K562 (cell line): ENCODE results near the gene RITA1. TPM values are rescaled to one million over a fixed set of nuclear protein-coding genes. Genes with fewer than 3 reads are reported as not detected.
A peak's percentile ranks its signal among the peaks of the same experiment; 100 is the strongest.

ENCODE experiments used
- CC2D1A ChIP-seq: fragments of 450-650 bp; IDR thresholded peaks from 2 replicates; pipeline ENCODE4 v1.6.1; 2017; ENCODE audit warnings: mild to moderate bottlenecking
- CREB1 ChIP-seq, 2 experiments: sonication (generic) in 1 of 2; formaldehyde crosslinking in 1 of 2; IDR thresholded peaks; 2 replicates each; pipeline versions ENCODE4 v1.6.1 to v1.8.0; 2012 to 2022; ENCODE audit warnings: inconsistent platforms in 1 of 2, mild to moderate bottlenecking in 1 of 2, missing genetic modification reagents in 1 of 2, moderate library complexity in 1 of 2
- CSDE1 ChIP-seq, 2 experiments: fragments of 450-650 bp; IDR thresholded peaks; 2 replicates each; pipeline ENCODE4 v1.6.1; 2016; ENCODE audit warnings: mild to moderate bottlenecking in 1 of 2
- FOXA3 ChIP-seq, 2 experiments: fragments of 450-650 bp in 1 of 2; sonication (generic) in 1 of 2; formaldehyde crosslinking; IDR thresholded peaks in 1 of 2; conservative IDR thresholded peaks in 1 of 2; 2 replicates each; pipeline versions ENCODE4 v1.4.0 to v1.8.0; 2020 to 2022; ENCODE audit warnings: mild to moderate bottlenecking in 2 of 2, missing genetic modification reagents in 1 of 2
- HDAC2 ChIP-seq: fragments of 450-650 bp; IDR thresholded peaks from 2 replicates; pipeline ENCODE4 v1.6.1; 2016; ENCODE audit warnings: mild to moderate bottlenecking
- KAT2B ChIP-seq: IDR thresholded peaks from one replicate; pipeline ENCODE4 v1.6.1; 2012; ENCODE audit warnings: low read depth, mild to moderate bottlenecking, control low read depth, inconsistent platforms, low read length, moderate library complexity
- MAZ ChIP-seq, 2 experiments: fragments of 450-650 bp in 1 of 2; sonication (generic) in 1 of 2; formaldehyde crosslinking; IDR thresholded peaks in 1 of 2; conservative IDR thresholded peaks in 1 of 2; 2 replicates each; pipeline versions ENCODE4 v1.4.0 to v1.5.0; 2020; ENCODE audit warnings: mild to moderate bottlenecking in 1 of 2, missing genetic modification reagents in 1 of 2
- MCM2 ChIP-seq: fragments of 450-650 bp; IDR thresholded peaks from 2 replicates; pipeline ENCODE4 v1.6.1; 2017; ENCODE audit warnings: low read depth, mild to moderate bottlenecking
- POLR2AphosphoS2 ChIP-seq: IDR thresholded peaks from 2 replicates; pipeline ENCODE4 v1.6.1; 2012; ENCODE audit warnings: low read length, improper control_type of control experiment
- RBM25 ChIP-seq: fragments of 200-400 bp; formaldehyde crosslinking; IDR thresholded peaks from 2 replicates; pipeline ENCODE4 v1.6.1; 2018; ENCODE audit warnings: low read length, low read depth, moderate library complexity; ENCODE audit not compliant: severe bottlenecking
- RFX7 ChIP-seq: fragments of 250-450 bp; sonication (Bioruptor Pico); IDR thresholded peaks from 2 replicates; pipeline ENCODE4 v1.5.1; 2021; ENCODE audit warnings: mild to moderate bottlenecking
- SMAD3 ChIP-seq: fragments of 450-650 bp; formaldehyde crosslinking; conservative IDR thresholded peaks from 2 replicates; pipeline ENCODE4 v1.4.0; 2020; ENCODE audit warnings: mild to moderate bottlenecking
- SMARCE1 ChIP-seq: fragments of 450-650 bp; IDR thresholded peaks from 2 replicates; pipeline ENCODE4 v1.7.1; 2016; ENCODE audit warnings: mild to moderate bottlenecking
- SREBF2 ChIP-seq: sonication (generic); formaldehyde crosslinking; IDR thresholded peaks from 2 replicates; pipeline ENCODE4 v1.4.0; 2020; ENCODE audit warnings: mild to moderate bottlenecking, missing genetic modification reagents
- TBP ChIP-seq: optimal IDR thresholded peaks from 2 replicates; pipeline ENCODE3; 2011; ENCODE audit warnings: low read depth, low read length, improper control_type of control experiment
- TEAD1 ChIP-seq, 2 experiments: fragments of 450-650 bp in 1 of 2; sonication (generic) in 1 of 2; formaldehyde crosslinking; IDR thresholded peaks; 2 replicates each; pipeline versions ENCODE4 v1.4.0 to v1.8.0; 2020 to 2022; ENCODE audit warnings: mild to moderate bottlenecking in 2 of 2, missing genetic modification reagents in 1 of 2
- ZKSCAN1 ChIP-seq: fragments of 150-350 bp; IDR thresholded peaks from 2 replicates; pipeline ENCODE4 v1.6.1; 2016; ENCODE audit warnings: low read depth, low read length
- ZNF174 ChIP-seq: fragments of 250-450 bp; sonication (Bioruptor Pico); IDR thresholded peaks from 2 replicates; pipeline ENCODE4 v1.4.0; 2020; ENCODE audit warnings: mild to moderate bottlenecking
- ZNF316 ChIP-seq: fragments of 450-650 bp; IDR thresholded peaks from 2 replicates; pipeline ENCODE4 v1.6.1; 2016
- ZNF431 ChIP-seq: sonication (generic); formaldehyde crosslinking; IDR thresholded peaks from 2 replicates; pipeline ENCODE4 v1.8.0; 2022; ENCODE audit warnings: mild to moderate bottlenecking, missing genetic modification reagents
- ZNF586 ChIP-seq: fragments of 450-650 bp; formaldehyde crosslinking; conservative IDR thresholded peaks from 2 replicates; pipeline ENCODE4 v1.4.0; 2020; ENCODE audit warnings: mild to moderate bottlenecking, moderate library complexity
- ZNF79 ChIP-seq: fragments of 250-450 bp; sonication (Bioruptor Pico); IDR thresholded peaks from 2 replicates; pipeline ENCODE4 v1.4.0; 2020; ENCODE audit warnings: low read depth, mild to moderate bottlenecking, moderate library complexity
- polyA plus RNA-seq, 8 experiments: library from polyadenylated mRNA; depleted of rRNA in 4 of 8; stranded (reverse) in 5 of 8; unstranded in 3 of 8; fragments of >200 nt; fragmentation: Nextera tagmentation in 2 of 8; fragmentation: Illumina TruSeq in 1 of 8; extraction: Ambion mirVana in 2 of 8; extraction: Trizol in 1 of 8; gene quantifications; 2 replicates each; pipeline versions ENCODE4 v1.2.1 to v1.2.3, GENCODE V29; 2011 to 2014; ENCODE audit warnings: inconsistent platforms in 1 of 8, missing spikeins in 1 of 8
- total RNA-seq, 7 experiments: library from RNA; depleted of rRNA in 6 of 7; stranded (reverse); fragments of >200 nt in 6 of 7; fragmentation: Illumina TruSeq in 2 of 7; extraction: Trizol in 2 of 7; gene quantifications; 2 replicates each; pipeline versions ENCODE4 v1.2.1 to v1.2.3, GENCODE V29; 2011 to 2021; ENCODE audit warnings: low replicate concordance in 1 of 7
- TF ChIP-seq, protein P1 (sequence below): sonication (generic); formaldehyde crosslinking; IDR thresholded peaks from 2 replicates; pipeline ENCODE4 v1.8.0; 2022; ENCODE audit warnings: missing genetic modification reagents, mild to moderate bottlenecking, borderline replicate concordance
- TF ChIP-seq, protein P2 (sequence below): sonication (generic); formaldehyde crosslinking; IDR thresholded peaks from 2 replicates; pipeline ENCODE4 v1.8.1; 2022; ENCODE audit warnings: missing genetic modification reagents
- TF ChIP-seq, protein P3 (sequence below): fragments of 450-650 bp; IDR thresholded peaks from 2 replicates; pipeline ENCODE4 v1.6.1; 2016
- TF ChIP-seq, protein P4 (sequence below): sonication (generic); formaldehyde crosslinking; IDR thresholded peaks from 2 replicates; pipeline ENCODE4 v1.5.0; 2020; ENCODE audit warnings: missing genetic modification reagents

Gene RITA1
- total and polyA plus RNA-seq, 9 of the 15 experiments (the other 6 are each of a cell fraction or from before 2014, with no cell fraction given): 2.8 to 40.4 (median 18.0) TPM

DNA sequence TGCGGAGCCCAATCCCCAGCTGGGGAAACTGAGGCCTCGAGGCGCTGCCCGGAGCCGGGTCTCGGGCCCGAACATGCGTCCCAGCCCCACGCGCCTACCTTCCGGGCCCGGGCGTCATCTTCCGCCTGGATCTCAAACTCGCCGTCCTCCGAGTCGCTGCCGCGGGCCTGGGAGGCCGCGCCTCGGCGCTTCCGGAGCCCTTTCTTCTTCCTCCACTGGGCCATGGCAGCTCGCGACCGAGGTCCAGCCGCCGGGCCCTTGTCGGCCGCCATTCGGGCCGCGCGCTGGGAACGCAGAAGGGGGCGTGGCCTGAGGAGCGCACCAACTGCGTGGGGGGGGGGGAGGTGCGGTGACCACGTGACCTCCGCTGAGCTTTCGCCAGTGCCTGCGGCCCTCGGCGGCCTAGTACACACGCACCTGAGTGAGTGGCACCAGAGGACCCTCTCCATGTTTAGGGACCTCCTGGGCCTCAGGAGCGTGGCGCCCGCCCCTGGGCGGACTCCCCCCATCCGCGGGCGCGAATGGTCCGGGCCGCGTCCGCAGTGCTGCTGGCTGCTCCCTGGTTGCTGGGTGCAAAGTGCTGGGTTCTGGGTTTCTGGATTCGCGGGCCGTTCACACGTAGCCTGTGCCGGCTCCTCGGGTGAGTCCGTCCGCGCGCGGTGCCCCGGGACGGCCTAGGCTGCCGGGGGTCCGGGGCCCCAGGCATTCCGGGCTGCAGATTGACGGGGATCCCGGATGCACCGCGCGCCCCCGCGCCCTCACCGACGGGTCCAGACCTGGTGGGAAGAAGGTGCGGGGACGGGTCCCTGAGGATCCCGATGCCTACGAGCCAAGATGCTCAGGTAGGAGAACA, at the start of gene RITA1, which contains the start of gene DDX54 (continued):
- TF ChIP-seq, protein P1, sequence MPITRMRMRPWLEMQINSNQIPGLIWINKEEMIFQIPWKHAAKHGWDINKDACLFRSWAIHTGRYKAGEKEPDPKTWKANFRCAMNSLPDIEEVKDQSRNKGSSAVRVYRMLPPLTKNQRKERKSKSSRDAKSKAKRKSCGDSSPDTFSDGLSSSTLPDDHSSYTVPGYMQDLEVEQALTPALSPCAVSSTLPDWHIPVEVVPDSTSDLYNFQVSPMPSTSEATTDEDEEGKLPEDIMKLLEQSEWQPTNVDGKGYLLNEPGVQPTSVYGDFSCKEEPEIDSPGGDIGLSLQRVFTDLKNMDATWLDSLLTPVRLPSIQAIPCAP: peak; percentile 82; the same call in 1 of the 2 replicates
- TF ChIP-seq, protein P2, sequence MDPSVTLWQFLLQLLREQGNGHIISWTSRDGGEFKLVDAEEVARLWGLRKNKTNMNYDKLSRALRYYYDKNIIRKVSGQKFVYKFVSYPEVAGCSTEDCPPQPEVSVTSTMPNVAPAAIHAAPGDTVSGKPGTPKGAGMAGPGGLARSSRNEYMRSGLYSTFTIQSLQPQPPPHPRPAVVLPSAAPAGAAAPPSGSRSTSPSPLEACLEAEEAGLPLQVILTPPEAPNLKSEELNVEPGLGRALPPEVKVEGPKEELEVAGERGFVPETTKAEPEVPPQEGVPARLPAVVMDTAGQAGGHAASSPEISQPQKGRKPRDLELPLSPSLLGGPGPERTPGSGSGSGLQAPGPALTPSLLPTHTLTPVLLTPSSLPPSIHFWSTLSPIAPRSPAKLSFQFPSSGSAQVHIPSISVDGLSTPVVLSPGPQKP (CRISPR knock-in tag): no peak
- TF ChIP-seq POLR2AphosphoS2 (no peak), TBP (peak; percentile 89), FOXA3 (CRISPR knock-in tag; conservative IDR thresholded peaks at IDR 0.05 in 1 of 2, IDR thresholded peaks at IDR 0.05 in 1 of 2) (no peak), SREBF2 (CRISPR knock-in tag) (no peak), ZNF79 (no peak), CSDE1 (IDR thresholded peaks at IDR 0.05) (peak in 1 of 2 experiments; percentile 42; a peak in 1 of 4 replicates), TEAD1 (CRISPR knock-in tag; IDR thresholded peaks at IDR 0.05) (peak in 1 of 2 experiments; percentile 89; a peak in 2 of 4 replicates), CREB1 (IDR thresholded peaks at IDR 0.05) (peak; percentile 53; the same call in 1 of the 2 replicates), CREB1 (CRISPR knock-in tag; IDR thresholded peaks at IDR 0.05) (peak; percentile 67), HDAC2 (peak; percentile 40; the same call in 1 of the 2 replicates), ZNF174 (CRISPR knock-in tag) (no peak), KAT2B (no peak), MCM2 (no peak), ZNF431 (CRISPR knock-in tag) (peak; percentile 76), SMARCE1 (0 out of 2 replicates have a peak, but pooled peaks have one; percentile 42), ZNF586 (CRISPR knock-in tag) (no peak), CC2D1A (no peak), MAZ (CRISPR knock-in tag; conservative IDR thresholded peaks at IDR 0.05 in 1 of 2, IDR thresholded peaks at IDR 0.05 in 1 of 2) (peak; percentile 62 to 69; a peak in 2 of 4 replicates), RFX7 (no peak), SMAD3 (peak; percentile 9; the same call in 1 of the 2 replicates), ZKSCAN1 (peak; percentile 18), RBM25 (no peak), ZNF316 (peak; percentile 53; the same call in 1 of the 2 replicates)
- TF ChIP-seq, protein P3, sequence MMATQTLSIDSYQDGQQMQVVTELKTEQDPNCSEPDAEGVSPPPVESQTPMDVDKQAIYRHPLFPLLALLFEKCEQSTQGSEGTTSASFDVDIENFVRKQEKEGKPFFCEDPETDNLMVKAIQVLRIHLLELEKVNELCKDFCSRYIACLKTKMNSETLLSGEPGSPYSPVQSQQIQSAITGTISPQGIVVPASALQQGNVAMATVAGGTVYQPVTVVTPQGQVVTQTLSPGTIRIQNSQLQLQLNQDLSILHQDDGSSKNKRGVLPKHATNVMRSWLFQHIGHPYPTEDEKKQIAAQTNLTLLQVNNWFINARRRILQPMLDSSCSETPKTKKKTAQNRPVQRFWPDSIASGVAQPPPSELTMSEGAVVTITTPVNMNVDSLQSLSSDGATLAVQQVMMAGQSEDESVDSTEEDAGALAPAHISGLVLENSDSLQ: peak; percentile 41; the same call in 1 of the 2 replicates
- TF ChIP-seq, protein P4, sequence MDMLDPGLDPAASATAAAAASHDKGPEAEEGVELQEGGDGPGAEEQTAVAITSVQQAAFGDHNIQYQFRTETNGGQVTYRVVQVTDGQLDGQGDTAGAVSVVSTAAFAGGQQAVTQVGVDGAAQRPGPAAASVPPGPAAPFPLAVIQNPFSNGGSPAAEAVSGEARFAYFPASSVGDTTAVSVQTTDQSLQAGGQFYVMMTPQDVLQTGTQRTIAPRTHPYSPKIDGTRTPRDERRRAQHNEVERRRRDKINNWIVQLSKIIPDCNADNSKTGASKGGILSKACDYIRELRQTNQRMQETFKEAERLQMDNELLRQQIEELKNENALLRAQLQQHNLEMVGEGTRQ: peak; percentile 99
